Mammary epithelial cell (primary cell): ENCODE measurements around the gene PUS10.

Experiments
- CTCF ChIP-seq, 2 donors: IDR thresholded peaks in 1 of 2; conservative IDR thresholded peaks in 1 of 2; 2 replicates each; pipeline ENCODE4 v1.5.1; 2011 to 2012; ENCODE audit warnings: inconsistent platforms in 2 of 2, low read length in 2 of 2, mild to moderate bottlenecking in 2 of 2, control low read depth in 1 of 2, low read depth in 1 of 2; ENCODE audit not compliant: insufficient read depth in 1 of 2; ENCODE audit errors: extremely low read depth in 1 of 2
- EZH2 ChIP-seq: IDR thresholded peaks from 2 replicates; pipeline ENCODE4 v1.6.1; 2012; ENCODE audit warnings: low read length, inconsistent platforms, borderline replicate concordance

GRCh38 chr2:60979231-60979630, 38.8 kb downstream of the PUS10 start:
- TF ChIP-seq CTCF (conservative IDR thresholded peaks at IDR 0.05 in 1 of 2, IDR thresholded peaks at IDR 0.05 in 1 of 2; ENCODE audit: extremely low read depth in 1 of 2, insufficient read depth in 1 of 2, low read depth in 1 of 2, low read length in 2 of 2) (no peak), EZH2 (no peak)
